Lower leg skin (tissue), 3 donors: Measurements from ENCODE around the gene ST6GALNAC3.

ENCODE experiments used
- CTCF ChIP-seq, 3 donors: fragments of 450-650 bp; IDR thresholded peaks; one replicate each; pipeline ENCODE4 v1.5.1; 2016; ENCODE audit warnings: antibody characterized with exemption in 3 of 3, mild to moderate bottlenecking in 3 of 3, moderate library complexity in 2 of 3
- POLR2A ChIP-seq, 2 donors: fragments of 450-650 bp; IDR thresholded peaks; one replicate each; pipeline ENCODE4 v1.6.1; 2016 to 2017; ENCODE audit warnings: antibody characterized with exemption in 2 of 2, mild to moderate bottlenecking in 1 of 2, moderate library complexity in 1 of 2

- TF ChIP-seq CTCF (IDR thresholded peaks at IDR 0.05) (no peak), POLR2A (IDR thresholded peaks at IDR 0.05) (no peak)
These were observed 165.8 kb downstream of the ST6GALNAC3 start for GRCh38 chr1:76240316-76240715.
